Measurements from ENCODE around the gene TMPRSS2.
A peak's percentile ranks its signal among the peaks of the same experiment; 100 is the strongest.

Gene TMPRSS2

DNA sequence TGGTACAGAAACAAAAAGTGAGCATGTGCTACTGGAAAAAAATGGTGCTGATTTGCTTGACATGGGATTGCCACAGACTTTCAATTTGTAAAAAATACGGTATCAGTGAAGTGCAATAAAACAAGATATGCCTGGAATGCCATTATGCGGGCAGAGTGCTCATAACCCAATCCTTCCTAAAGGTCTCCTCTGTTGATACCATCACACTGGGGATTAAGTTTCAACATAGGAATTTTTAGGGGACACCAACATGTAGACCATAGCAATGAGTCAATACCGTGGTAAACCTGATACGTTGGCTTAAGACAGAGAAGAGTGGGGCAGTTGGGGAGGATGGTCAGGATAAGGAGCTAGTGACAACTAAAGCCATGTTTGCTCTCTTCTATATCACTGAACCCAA, 61.4 kb downstream of the TMPRSS2 start:
- no peak for DNase-seq

DNA sequence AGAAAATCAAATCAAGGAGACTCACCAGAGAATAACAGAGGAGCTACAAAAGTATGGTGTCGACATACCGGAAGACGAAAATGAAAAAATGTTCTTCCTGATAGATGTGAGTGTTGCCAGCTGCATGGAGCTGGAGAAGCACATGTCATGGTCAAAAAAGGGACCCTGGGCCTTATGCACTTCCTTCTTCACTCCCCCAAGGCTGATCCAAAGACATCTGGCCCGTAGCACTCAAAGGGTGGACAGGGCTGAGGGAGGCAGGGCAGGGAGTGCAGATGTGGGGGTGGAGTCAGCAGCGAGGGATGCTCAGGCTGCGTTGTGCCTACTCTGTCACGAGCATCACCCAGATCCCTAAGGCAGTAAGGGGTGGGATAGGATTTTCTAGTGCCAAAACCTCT, 62.5 kb downstream of the TMPRSS2 start:
- DNase-seq: no peak

DNA sequence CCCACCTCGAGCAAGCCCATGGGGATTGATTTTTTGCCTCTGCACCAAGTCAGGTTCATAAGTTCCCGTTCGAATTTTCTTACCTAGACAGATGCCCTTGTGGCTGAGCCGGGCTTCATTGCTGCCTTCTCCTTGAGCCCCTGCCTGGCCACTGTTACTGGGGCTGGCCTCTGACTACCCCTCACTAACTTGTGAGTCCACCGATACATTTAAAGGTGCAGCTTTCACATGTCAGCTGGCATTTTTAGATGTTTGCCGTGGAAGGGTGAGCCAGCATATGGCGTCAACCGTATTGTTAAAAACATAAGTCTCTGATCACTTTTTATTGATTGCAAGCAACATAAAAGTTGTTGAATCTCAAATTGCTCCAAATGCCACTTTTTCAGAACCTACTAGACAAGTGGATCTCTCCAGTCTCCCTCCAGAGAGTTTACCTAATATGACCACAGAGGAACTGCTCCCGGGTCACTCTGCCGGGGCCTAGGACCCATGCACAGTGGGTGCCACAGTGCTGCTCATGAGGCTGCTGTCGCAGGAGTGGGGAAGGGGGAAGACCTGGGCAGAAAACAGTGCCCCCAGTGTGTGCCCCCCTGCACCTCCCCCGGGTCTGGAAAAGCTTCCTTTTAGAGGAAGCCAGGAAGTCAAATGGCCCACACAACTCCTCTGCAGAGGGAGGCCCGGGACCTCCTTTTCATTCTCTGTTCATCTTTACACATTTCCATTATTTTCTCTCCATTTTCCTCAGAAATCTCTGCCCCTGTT, 63.1 kb downstream of the TMPRSS2 start:
- DNase-seq: no peak

DNA sequence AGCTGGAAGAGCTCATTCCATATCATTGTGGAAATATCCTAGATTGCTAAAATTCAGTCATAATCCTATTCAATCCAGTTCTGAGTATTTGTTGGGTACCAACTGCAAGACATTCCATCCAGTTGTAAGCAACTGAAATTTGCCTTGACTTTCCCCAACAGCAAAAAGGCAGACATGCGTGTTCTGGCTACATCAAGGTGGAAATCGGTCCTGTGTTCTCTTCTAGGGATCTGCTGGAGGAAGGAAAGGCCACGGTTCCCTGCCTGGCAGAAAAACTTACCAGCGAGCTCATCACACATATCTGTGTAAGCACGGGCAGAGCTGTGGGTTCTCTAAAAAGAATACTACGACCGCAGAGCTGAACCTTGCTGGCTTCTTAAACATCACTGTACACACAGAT, 64.4 kb downstream of the TMPRSS2 start:
- DNase-seq: no peak

DNA sequence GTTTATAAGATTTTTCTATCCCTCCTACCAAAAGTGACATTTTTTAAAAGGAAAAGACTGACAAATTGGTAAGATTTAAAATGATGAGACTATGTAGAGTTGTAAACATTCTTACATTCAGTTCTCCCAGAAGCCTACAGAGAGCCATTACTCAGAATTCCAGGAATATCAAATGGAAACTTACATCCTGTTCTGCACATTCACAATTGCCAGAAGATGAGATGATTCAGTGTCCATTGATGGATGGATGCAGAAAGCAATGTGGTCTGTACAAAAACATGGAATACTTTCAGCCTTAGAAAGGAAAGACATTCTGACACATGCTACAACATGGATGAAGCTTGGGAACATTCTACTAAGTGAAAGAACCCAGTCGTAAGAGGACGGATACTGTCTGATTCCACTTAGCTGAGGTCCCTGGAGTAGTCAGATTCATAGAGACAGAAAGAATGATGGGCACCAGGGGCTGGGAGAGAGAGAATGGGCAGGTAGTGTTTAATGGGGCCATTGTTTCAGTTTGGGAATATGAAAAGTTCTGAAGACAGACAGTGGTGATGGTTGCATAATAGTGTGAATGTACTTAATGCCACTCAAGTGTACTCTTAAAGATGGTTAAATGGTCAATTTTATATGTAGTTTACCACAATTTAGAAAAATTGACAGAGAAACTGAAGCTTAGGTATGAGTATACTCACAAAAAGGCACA, 65.3 kb downstream of the TMPRSS2 start:
- DNase-seq: no peak

DNA sequence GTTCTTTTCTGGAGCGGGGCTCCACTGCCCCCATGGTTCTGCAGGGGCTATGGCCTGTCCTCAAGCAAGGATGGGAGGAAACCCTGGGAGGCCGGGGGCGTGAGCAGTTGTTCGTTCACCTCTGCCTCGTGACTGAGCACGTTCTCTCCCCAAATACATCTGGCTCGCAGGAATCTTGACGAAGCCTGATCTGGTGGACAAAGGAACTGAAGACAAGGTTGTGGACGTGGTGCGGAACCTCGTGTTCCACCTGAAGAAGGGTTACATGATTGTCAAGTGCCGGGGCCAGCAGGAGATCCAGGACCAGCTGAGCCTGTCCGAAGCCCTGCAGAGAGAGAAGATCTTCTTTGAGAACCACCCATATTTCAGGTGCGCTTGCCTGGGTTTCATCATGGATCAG, 66.4 kb downstream of the TMPRSS2 start:
- no peak for DNase-seq

DNA sequence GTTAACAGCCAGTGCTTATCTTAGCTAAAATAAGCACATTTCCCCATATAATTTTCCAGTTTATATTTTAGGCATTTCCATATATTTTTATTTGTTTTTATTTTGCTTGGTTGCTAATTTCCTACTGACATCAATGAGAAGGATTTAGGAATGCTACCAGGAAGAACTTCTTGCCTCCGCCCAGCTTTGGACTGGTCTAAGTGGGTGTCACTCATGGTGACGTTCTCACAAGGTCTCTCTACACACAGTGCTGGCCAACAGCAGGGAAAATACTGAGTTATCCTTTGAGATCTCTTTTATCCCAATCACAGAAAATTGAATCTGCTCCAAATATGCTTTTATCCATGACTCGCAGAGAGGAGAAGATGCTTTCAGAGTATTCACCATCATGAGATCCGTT, 68.7 kb downstream of the TMPRSS2 start:
- DNase-seq: no peak

DNA sequence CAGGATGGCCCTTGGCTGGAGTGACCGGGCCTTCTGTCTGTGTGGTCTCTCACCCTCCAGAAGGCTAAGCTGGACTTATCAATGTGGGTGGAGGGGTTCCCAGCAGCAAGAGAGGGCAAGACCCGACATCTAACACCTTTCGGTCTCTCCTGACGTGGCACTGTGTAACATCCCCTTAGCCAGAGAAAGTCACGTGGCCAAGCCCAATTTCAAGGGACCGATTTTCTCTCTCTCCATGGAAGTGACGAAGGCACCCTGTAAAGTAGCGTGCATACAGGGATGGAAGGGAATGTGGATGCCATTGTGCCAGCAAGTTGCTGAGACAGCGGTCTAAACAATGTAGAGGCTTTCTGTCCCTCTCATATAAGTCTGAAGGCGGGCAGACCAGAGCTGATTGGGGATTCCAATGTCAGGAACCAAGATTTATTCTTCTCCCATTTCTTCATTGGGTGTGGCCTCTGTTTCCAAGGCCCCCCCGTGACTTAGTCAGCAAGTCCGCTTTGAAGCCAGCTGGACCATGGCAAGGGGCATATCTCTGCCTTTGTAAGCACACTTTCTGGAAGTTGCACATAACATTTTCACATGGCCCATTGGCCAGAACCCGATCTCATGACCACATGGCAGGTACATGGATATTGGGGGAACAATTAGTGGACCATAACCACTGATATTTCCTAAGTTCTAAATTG, 69.4 kb downstream of the TMPRSS2 start:
- DNase-seq: no peak

DNA sequence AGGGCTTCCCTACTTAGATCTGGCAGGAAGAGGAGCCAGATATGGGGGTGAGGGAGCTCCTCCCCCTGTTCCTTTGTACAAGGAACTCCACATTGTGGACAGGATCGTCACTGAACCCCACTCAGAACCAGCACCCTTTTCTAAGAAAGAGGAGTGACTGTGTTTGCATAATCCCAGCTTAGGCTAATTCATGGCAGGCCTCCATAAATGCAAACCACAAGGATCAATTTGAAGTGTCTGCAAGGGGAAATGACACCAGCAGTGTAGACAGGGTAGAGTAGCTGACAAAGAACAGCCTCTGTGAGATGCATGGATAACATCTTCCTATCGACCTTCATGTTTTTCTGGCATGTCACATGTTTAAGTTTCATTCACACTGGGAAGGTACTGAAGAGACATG, 70.2 kb downstream of the TMPRSS2 start:
- DNase-seq: no peak

DNA sequence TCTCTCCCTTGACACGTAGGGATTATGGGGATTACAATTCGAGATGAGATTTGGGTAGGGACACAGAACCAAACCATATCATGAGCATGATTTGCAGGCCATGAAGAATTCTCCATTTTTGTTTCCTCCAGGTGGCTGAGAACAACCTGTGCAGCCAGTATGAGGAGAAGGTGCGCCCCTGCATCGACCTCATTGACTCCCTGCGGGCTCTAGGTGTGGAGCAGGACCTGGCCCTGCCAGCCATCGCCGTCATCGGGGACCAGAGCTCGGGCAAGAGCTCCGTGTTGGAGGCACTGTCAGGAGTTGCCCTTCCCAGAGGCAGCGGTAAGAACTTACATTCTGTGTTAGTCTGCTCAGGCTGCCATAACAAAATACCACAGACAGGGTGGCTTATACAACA, 72.3 kb downstream of the TMPRSS2 start:
- DNase-seq: no peak

DNA sequence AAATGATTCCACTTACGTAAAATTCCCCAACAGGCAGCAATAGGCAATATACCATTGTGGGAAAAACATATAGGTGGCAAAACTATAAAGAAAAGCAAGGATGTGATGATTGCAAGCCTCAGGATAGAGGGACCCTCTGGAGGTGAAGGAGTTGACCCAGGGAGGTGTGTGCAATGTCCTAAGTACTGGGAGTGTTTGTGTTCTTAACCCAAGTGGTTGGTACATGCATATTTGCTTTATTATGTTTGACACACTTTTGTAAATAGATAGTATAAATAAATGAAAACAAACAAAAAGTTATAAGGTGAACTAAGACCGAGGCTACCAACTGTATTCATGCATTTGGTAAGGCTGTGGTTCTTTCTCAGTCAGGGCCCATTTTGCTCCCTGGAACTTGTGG, 74.4 kb downstream of the TMPRSS2 start:
- DNase-seq: no peak

DNA sequence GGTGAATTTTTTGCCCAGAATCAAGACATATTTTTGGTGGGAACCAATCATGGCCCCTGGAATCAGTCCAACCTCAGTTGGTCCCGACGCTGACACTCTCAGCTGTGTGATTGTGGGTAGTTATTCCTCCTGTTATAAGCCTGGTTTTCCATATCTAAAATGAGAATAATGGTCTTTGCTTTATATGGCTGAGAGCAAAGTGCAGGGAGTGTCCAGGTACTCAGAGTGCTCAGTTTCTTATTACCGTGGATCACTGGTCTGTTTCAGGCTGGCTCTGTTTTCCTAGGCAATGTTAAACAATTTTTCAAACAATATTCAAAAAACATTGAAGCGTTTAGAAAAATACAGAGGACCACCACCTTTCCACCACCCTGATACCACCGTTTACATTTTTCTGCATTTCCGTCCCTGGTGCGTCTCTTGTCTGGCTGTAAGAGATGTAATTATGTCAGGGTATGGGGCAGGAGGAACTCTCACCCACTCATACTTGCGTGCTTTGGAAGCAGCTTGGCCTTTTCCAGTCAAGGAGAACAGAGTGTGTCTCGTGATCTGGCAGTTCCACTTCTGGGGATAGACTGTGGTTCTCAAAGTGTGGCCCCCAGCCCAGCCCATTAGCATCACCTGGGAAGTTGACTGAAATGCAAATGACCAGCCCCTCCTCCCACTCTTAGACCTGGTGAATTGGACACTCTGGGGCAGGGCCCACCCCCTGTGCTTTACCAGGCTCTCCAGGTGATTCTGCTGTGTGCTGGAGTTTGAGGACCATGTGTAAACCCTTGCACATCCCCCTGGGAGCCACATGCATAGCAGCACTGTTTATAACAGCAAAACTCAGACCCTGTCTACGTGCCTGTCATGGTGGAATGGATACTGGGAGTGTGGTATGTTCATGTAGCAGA, 75.1 kb downstream of the TMPRSS2 start:
- DNase-seq: no peak

DNA sequence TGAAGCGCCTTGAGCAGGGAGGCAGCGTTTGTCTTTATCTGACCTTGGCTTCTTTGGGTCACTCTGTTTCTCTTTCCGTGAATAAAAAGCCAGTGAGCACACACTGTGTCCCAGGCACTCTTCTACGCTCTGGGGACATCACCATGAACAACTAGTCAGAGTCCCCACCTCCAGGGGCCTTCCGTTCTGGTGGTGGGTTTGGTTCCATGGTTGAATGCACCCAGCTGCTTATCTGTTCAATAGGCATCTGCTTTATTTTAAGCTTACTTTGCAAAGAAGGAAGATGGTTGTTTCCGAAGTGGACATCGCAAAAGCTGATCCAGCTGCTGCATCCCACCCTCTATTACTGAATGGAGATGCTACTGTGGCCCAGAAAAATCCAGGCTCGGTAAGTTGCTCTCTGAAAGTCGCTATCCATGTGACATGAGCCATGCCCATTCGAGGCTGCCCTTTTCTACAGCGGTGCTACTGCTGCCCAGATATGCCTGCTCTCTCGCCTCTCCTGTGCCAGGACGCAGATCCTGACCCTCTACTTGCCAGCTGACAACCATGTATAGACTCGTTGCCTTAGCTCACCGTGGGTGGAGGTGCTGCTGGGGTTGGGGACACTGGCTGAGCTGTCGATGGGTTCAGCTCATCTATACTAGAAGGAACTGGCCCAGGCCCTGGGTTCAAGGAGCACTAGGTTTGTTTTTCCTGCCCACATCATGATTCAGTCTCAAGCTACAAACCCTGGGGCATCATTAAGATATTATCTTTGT, 76.0 kb downstream of the TMPRSS2 start:
- DNase-seq: no peak

DNA sequence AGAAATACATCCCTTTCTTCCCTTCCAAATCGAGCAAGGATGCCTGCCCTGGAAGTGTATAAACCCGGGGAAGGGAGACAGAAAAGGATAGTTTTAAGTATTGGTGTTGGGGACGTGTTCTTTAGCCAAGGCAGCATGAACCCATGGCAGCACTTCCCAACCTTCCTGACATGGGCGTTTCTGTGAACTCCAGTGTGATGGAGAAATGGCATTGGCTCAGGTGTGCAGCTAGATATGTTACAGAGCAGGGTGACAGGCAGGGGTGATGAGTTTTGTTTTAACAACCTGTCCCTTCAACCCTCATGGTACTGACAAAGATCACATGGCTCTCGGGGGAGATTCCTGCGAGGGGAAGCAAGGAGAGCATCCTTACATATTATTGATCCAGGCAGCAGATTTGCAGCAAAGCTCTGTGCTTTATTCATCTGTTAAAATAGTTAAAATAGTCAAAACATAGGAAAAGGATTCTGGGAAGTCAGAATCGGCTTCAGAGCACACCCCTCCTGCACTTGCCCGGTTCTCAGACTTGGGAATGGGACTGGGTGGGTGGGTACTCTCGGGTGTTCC, 78.0 kb downstream of the TMPRSS2 start:
- no peak for DNase-seq

DNA sequence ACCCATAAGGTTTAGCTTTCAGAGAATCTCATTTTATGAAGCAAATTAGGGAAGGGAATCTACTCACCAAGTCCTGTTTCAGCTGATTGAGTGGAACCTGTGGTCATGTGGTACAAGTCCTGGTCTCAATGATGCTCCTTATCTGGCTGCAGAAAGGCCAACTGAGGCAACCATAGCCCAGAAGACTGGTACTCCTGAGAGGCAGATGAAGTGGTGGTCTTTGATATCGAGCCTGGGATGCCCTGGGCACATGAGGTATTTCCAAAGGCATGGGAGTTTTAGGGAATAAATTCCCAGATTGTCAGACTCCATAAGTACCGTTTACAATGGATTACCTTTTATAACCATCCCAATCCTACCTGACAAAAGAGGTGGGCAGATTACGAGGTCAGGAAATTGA, 78.7 kb downstream of the TMPRSS2 start:
- DNase-seq: no peak

DNA sequence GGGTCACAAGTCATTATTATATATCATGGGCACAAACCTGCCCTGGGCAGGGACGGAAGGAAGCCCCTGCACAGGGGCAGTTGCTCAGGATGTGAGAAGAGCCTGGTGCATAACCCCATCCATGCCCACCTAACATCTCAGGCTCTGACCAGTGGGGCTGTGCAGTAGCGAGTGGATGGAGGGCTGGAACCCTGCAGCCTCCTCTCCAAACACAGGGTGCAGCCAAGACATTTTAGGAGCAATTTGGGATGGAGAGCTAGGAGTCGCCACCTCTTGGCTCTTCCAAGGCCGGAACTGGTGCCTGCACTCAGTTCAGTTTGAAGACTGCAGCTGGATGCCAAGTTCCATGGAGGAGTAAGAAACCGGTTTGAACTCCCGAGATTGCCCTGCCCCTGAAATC, 79.1 kb downstream of the TMPRSS2 start:
- no peak for DNase-seq

DNA sequence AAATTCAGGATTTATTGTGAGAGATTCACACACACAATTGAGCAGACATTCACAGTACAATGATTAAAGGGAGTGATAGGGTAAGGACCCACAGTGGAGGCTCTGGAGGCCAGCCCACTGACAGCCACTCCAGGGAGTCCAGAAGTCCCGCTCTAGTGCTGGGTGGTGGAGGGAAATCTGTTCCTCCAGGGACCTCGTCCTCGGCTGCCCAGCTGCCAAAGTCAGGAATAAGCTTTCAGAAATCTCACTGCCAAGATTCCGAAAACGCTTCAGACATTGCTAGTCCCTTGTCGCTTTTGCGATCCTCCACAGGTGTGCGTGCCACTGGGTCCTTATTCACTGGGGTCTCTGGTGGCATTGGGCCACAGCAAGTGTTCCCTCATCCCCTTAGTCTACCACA, 79.6 kb downstream of the TMPRSS2 start:
- DNase-seq: no peak

DNA sequence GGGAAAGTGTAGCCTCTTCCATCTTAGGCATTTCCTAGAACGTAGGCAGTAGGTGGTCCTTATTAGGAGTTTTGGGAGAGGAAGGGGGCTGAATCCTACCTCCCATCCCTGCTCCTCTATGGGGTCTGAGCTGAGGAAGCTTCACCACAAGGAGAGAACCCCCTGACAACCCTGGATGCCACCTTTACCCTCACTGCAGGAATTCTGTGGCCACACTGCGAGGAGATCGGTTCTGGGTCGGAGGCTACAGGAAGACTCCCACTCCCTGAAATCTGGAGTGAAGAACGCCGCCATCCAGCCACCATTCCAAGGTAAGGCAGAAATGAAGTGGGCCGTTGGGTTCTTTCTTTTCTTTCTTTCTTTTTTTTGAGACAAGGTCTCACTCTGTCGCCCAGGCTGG, 80.4 kb downstream of the TMPRSS2 start:
- no peak for DNase-seq

DNA sequence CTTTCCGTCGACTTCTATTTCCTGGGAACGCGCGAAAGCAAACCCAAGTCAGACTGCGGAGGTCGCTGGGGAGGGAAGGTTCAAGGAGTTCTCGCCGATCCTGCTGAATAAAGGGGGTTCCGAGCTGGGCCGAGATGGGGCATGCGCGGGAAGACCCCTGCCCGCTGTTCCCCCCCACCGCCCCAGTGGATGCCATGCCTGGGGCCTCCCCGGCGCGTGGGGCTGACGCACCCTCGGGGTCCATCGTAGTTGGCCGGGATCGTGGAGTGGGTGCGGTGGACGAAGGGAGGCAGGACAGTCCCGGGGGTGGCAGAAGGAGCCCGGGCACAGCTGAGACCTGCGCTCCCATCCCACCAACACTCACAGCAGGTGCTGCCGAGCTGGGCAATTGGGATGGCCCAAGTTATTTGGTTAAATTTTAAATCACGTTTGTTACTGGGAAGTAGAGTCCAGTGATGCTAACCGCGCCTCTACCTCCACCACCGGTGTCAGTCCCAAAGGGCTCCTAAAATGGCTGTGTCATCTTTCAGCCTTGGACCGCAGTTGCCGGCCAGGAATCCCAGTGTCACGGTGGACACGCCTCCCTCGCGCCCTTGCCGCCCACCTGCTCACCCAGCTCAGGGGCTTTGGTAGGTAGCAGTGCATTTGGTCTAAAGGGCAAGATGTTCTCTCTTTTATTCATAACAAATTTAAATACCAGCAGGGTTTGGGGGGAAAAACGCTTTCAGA, 81.1 kb downstream of the TMPRSS2 start:
- no peak for DNase-seq

DNA sequence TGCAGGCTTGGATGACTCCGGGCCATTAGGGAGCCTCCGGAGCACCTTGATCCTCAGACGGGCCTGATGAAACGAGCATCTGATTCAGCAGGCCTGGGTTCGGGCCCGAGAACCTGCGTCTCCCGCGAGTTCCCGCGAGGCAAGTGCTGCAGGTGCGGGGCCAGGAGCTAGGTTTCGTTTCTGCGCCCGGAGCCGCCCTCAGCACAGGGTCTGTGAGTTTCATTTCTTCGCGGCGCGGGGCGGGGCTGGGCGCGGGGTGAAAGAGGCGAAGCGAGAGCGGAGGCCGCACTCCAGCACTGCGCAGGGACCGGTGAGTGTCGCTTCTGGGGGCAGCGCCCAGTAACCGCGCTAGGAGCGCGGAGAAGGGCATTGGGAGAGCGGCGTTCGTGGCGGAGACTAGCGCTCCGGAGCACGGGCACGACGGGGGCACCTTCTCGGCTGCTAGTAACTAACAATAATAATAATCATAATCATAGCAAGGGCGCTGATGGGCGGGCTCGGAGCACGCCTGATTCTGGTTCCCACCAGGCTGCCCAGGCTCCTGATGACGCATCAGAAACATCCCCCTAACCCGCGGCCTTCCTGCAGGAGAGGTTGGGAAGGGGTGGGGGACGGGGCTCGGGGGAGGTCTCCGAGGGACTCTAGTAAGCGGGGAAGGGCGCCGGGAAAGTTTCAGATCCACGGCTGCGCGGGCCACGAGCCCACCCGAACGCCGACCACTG, 81.8 kb downstream of the TMPRSS2 start, which contains the start of gene MX1:
TSS of gene MX1 (plus strand) at position 286 of the 722 bp plus-strand sequence. CDS start 5,832 bp downstream, outside the sequence.
- peak; percentile 5 for DNase-seq

Data from kidney glomerular epithelial cell (primary cell).